ENCODE measurements around the gene DBH.

The DBH gene

GRCh38 chr9:133645021-133645765 lies 9.0 kb downstream of the DBH start:
- no peak for DNase-seq

GRCh38 chr9:133647148-133647547 lies 11.0 kb downstream of the DBH start:
- no peak for DNase-seq

GRCh38 chr9:133647765-133648469 lies 11.8 kb downstream of the DBH start:
- DNase-seq, result no peak

GRCh38 chr9:133649194-133649593 lies 13.0 kb downstream of the DBH start:
- DNase-seq, result no peak

- no peak for DNase-seq
These were observed 13.9 kb downstream of the DBH start for GRCh38 chr9:133650026-133650425.

- DNase-seq, result no peak
These were observed 17.5 kb downstream of the DBH start for GRCh38 chr9:133653638-133654037.

- DNase-seq, result no peak
These were observed 18.8 kb downstream of the DBH start for GRCh38 chr9:133654736-133655657.

GRCh38 chr9:133655701-133656100 lies 19.5 kb downstream of the DBH start:
- no peak for DNase-seq

GRCh38 chr9:133656211-133657119 lies 20.3 kb downstream of the DBH start:
- DNase-seq, result peak; percentile 28

GRCh38 chr9:133657120-133657661 lies 21.0 kb downstream of the DBH start:
- no peak for DNase-seq

GRCh38 chr9:133658442-133659431 lies 22.6 kb downstream of the DBH start:
- no peak for DNase-seq

GRCh38 chr9:133659516-133659915 lies 23.4 kb downstream of the DBH start:
- DNase-seq, result no peak

- DNase-seq, result no peak
These were observed 25.8 kb downstream of the DBH start for GRCh38 chr9:133661846-133662540.

- no peak for DNase-seq
These were observed 28.2 kb downstream of the DBH start for GRCh38 chr9:133664173-133665050.

GRCh38 chr9:133665096-133665495 lies 28.9 kb downstream of the DBH start:
- DNase-seq, result no peak

- DNase-seq, result no peak
These were observed 29.4 kb downstream of the DBH start for GRCh38 chr9:133665535-133665934.

GRCh38 chr9:133666387-133666786 lies 30.2 kb downstream of the DBH start:
- no peak for DNase-seq

GRCh38 chr9:133666845-133667244 lies 30.7 kb downstream of the DBH start:
- no peak for DNase-seq

All from CD4-positive, alpha-beta T cell treated with Interleukin-4 for 4 hours (primary cell).